ENCODE results near the gene NT5C2.

DNA sequence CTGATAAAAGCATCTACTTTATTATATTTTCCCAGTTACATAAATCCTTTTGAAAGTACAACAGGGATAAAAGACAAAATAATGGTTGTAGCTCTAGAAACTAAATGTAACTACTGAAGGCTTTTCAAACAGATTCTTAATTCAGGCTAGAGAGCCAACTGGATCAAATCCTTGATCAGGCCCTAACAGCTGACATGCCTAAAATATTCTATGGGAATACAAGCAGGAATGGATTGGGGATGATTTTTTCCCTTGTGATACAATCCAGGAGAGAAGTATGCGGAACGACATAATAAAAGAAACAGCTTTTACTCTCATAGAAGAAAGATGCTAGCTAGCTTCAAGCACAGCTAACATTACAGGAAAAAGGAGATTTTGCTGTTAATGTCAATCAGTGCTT is 49.0 kb downstream of the NT5C2 start:
- TF ChIP-seq, protein P1, sequence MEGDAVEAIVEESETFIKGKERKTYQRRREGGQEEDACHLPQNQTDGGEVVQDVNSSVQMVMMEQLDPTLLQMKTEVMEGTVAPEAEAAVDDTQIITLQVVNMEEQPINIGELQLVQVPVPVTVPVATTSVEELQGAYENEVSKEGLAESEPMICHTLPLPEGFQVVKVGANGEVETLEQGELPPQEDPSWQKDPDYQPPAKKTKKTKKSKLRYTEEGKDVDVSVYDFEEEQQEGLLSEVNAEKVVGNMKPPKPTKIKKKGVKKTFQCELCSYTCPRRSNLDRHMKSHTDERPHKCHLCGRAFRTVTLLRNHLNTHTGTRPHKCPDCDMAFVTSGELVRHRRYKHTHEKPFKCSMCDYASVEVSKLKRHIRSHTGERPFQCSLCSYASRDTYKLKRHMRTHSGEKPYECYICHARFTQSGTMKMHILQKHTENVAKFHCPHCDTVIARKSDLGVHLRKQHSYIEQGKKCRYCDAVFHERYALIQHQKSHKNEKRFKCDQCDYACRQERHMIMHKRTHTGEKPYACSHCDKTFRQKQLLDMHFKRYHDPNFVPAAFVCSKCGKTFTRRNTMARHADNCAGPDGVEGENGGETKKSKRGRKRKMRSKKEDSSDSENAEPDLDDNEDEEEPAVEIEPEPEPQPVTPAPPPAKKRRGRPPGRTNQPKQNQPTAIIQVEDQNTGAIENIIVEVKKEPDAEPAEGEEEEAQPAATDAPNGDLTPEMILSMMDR (IDR thresholded peaks at IDR 0.05) = no peak
- TF ChIP-seq POLR2A (IDR thresholded peaks at IDR 0.05) = no peak
